H1 (cell line): ENCODE data around the gene TIGD1. TPM values are rescaled to one million over a fixed set of nuclear protein-coding genes. Genes with fewer than 3 reads are reported as not detected.

ENCODE experiments used
- CTCF ChIA-PET: fragments of 300-600 bp; sonication (Branson Sonifier 250); formaldehyde crosslinking; loops from one replicate; lab custom pipeline; 2021; ENCODE audit not compliant: partially characterized antibody; lab: Charles Lee
- POLR2A ChIA-PET: fragments of 300-600 bp; sonication (Branson Sonifier 250); formaldehyde crosslinking; loops from one replicate; lab custom pipeline; 2021; ENCODE audit warnings: inconsistent platforms; ENCODE audit not compliant: partially characterized antibody; lab: Charles Lee
- DNase-seq, 2 experiments: peaks; one replicate each; pipeline versions ENCODE4 v3.0.0 to v3.0.0-alpha.2; 2010 to 2022; ENCODE audit warnings: low spot score in 2 of 2, low read depth in 1 of 2, mixed read lengths in 1 of 2
- FAIRE-seq: peaks from 2 replicates; lab custom pipeline; 2011; peaks lifted over from hg19 to GRCh38; lab: Jason Lieb, UNC
- H2AFZ ChIP-seq: 2 replicates; pipeline ENCODE4 v1.8.1; 2012; ENCODE audit warnings: low read length, inconsistent platforms
- H2AK5ac ChIP-seq: 2 replicates; pipeline ENCODE4 v1.6.1; 2013; ENCODE audit warnings: low read depth, low read length
- H2BK120ac ChIP-seq: replicated peaks from 2 replicates; pipeline ENCODE3; 2013; ENCODE audit warnings: low read depth, low read length, inconsistent platforms
- H2BK12ac ChIP-seq: 2 replicates; pipeline ENCODE4 v1.6.1; 2013; ENCODE audit warnings: low read depth, low read length
- H2BK15ac ChIP-seq: 2 replicates; pipeline ENCODE4 v1.6.1; 2013; ENCODE audit warnings: low read length
- H2BK20ac ChIP-seq: 2 replicates; pipeline ENCODE4 v1.6.1; 2013; ENCODE audit warnings: low read length
- H2BK5ac ChIP-seq: 2 replicates; pipeline ENCODE4 v1.6.1; 2013; ENCODE audit warnings: low read depth, low read length
- H3K14ac ChIP-seq: 2 replicates; pipeline ENCODE4 v1.6.1; 2013; ENCODE audit warnings: inconsistent platforms; ENCODE audit not compliant: insufficient read length
- H3K18ac ChIP-seq: 2 replicates; pipeline ENCODE4 v1.6.1; 2013; ENCODE audit warnings: low read length; ENCODE audit errors: extremely low read depth
- H3K23ac ChIP-seq: 2 replicates; pipeline ENCODE4 v1.6.1; 2013; ENCODE audit warnings: inconsistent platforms; ENCODE audit not compliant: insufficient read length
- H3K23me2 ChIP-seq: 2 replicates; pipeline ENCODE4 v1.6.1; 2013; ENCODE audit warnings: low read depth, low read length
- H3K27ac ChIP-seq: 2 replicates; pipeline ENCODE4 v1.6.1; 2011; ENCODE audit warnings: low read depth, low read length, inconsistent platforms
- H3K27me3 ChIP-seq, 4 experiments: replicated peaks in 1 of 4; 1 replicate in 1 of 4; 2 replicates in 3 of 4; pipeline versions ENCODE4 v1.6.1 to v1.8.1; 2011 to 2013; ENCODE audit warnings: low read length in 3 of 4, mild to moderate bottlenecking in 3 of 4, inconsistent platforms in 2 of 4, mixed read lengths in 2 of 4, moderate library complexity in 1 of 4; ENCODE audit not compliant: control insufficient read depth in 3 of 4, insufficient read depth in 3 of 4; ENCODE audit errors: extremely low read depth in 1 of 4
- H3K36me3 ChIP-seq, 4 experiments: 2 replicates each; pipeline versions ENCODE4 v1.6.1 to v1.8.1; 2011 to 2013; ENCODE audit warnings: mild to moderate bottlenecking in 4 of 4, low read length in 3 of 4, moderate library complexity in 2 of 4, control low read depth in 1 of 4, inconsistent platforms in 1 of 4; ENCODE audit not compliant: insufficient read depth in 4 of 4, control insufficient read depth in 2 of 4
- H3K4ac ChIP-seq: replicated peaks from 2 replicates; pipeline ENCODE3; 2013; ENCODE audit warnings: low read length, low read depth, mixed read lengths, inconsistent platforms; ENCODE audit not compliant: insufficient read length
- H3K4me1 ChIP-seq, 4 experiments: replicated peaks in 1 of 4; 1 replicate in 1 of 4; 2 replicates in 3 of 4; pipeline versions ENCODE4 v1.6.1 to v1.8.1; 2011 to 2013; ENCODE audit warnings: low read length in 3 of 4, inconsistent platforms in 2 of 4, mixed read lengths in 1 of 4; ENCODE audit not compliant: insufficient read depth in 4 of 4, control insufficient read depth in 3 of 4
- H3K4me2 ChIP-seq, 2 experiments: 2 replicates each; pipeline versions ENCODE4 v1.6.1 to v1.8.1; 2011 to 2013; ENCODE audit warnings: low read depth in 2 of 2, low read length in 2 of 2, control low read depth in 1 of 2, inconsistent platforms in 1 of 2, mild to moderate bottlenecking in 1 of 2; ENCODE audit not compliant: insufficient read depth in 1 of 2
- H3K4me3 ChIP-seq, 4 experiments: fragments of 200-600, 300-600 bp in 1 of 4; sonication (generic), shearing (Covaris generic), sonication (Bioruptor Twin) in 1 of 4; 2 replicates each; pipeline versions ENCODE4 v1.5.1 to v1.8.1; 2011 to 2016; ENCODE audit warnings: low read length in 4 of 4, low read depth in 3 of 4, control low read depth in 2 of 4, inconsistent platforms in 2 of 4, mild to moderate bottlenecking in 2 of 4, mixed read lengths in 1 of 4, moderate library complexity in 1 of 4; ENCODE audit not compliant: insufficient read depth in 2 of 4; ENCODE audit errors: extremely low read depth in 1 of 4
- H3K56ac ChIP-seq: replicated peaks from 2 replicates; pipeline ENCODE3; 2013; ENCODE audit warnings: low read depth, mild to moderate bottlenecking, mixed read lengths, low read length, inconsistent platforms; ENCODE audit not compliant: insufficient read length
- H3K79me1 ChIP-seq: 2 replicates; pipeline ENCODE4 v1.6.1; 2013; ENCODE audit warnings: low read depth, low read length, control low read depth
- H3K79me2 ChIP-seq, 2 experiments: 2 replicates each; pipeline versions ENCODE4 v1.6.1 to v1.8.1; 2012 to 2013; ENCODE audit warnings: low read length in 2 of 2, mild to moderate bottlenecking in 2 of 2, inconsistent platforms in 1 of 2; ENCODE audit not compliant: insufficient read depth in 2 of 2, control insufficient read depth in 1 of 2
- H3K9ac ChIP-seq, 4 experiments: replicated peaks in 1 of 4; 1 replicate in 1 of 4; 2 replicates in 3 of 4; pipeline versions ENCODE4 v1.6.1 to v1.8.1; 2011 to 2013; ENCODE audit warnings: low read depth in 3 of 4, low read length in 3 of 4, control low read depth in 2 of 4, mild to moderate bottlenecking in 2 of 4, moderate library complexity in 2 of 4, inconsistent platforms in 1 of 4; ENCODE audit errors: extremely low read depth in 1 of 4
- H3K9me3 ChIP-seq, 2 experiments: 2 replicates each; pipeline versions ENCODE4 v1.6.1 to v1.8.1; 2012 to 2013; ENCODE audit warnings: mild to moderate bottlenecking in 2 of 2, moderate library complexity in 2 of 2, control low read depth in 1 of 2, inconsistent platforms in 1 of 2, low read depth in 1 of 2, low read length in 1 of 2, mixed read lengths in 1 of 2; ENCODE audit not compliant: insufficient read depth in 2 of 2
- H4K20me1 ChIP-seq, 2 experiments: replicated peaks in 1 of 2; 2 replicates each; pipeline versions ENCODE3 to v1.8.1; 2011 to 2013; ENCODE audit warnings: inconsistent platforms in 2 of 2, low read length in 2 of 2, mild to moderate bottlenecking in 1 of 2; ENCODE audit not compliant: insufficient read depth in 2 of 2, control insufficient read depth in 1 of 2
- H4K5ac ChIP-seq: 2 replicates; pipeline ENCODE4 v1.6.1; 2013; ENCODE audit warnings: low read length, low read depth, mixed read lengths, inconsistent platforms; ENCODE audit not compliant: insufficient read length
- H4K8ac ChIP-seq: 2 replicates; pipeline ENCODE4 v1.8.0; 2013; ENCODE audit warnings: mild to moderate bottlenecking, moderate library complexity, low read length, inconsistent platforms; ENCODE audit not compliant: insufficient read depth; ENCODE audit errors: extremely low read depth
- H4K91ac ChIP-seq: replicated peaks from 2 replicates; pipeline ENCODE3; 2013; ENCODE audit warnings: low read length, mixed read lengths, inconsistent platforms; ENCODE audit not compliant: insufficient read length
- CBX5 ChIP-seq: fragments of 300-800, 300-1000 bp; sonication (generic); IDR thresholded peaks from 2 replicates; pipeline ENCODE4 v1.7.1; 2016; ENCODE audit warnings: antibody characterized with exemption, low read length, low read depth
- CEBPB ChIP-seq: IDR thresholded peaks from 2 replicates; pipeline ENCODE4 v1.6.1; 2012; ENCODE audit warnings: low read depth, low read length
- GABPA ChIP-seq: IDR thresholded peaks from 2 replicates; pipeline ENCODE4 v1.6.1; 2011; ENCODE audit warnings: mild to moderate bottlenecking, low read length, moderate library complexity, borderline replicate concordance; ENCODE audit not compliant: insufficient read depth
- KDM4A ChIP-seq: IDR thresholded peaks from one replicate; pipeline ENCODE4 v1.7.1; 2012; ENCODE audit warnings: low read depth, mild to moderate bottlenecking, moderate library complexity, low read length, inconsistent platforms; ENCODE audit not compliant: severe bottlenecking
- RAD21 ChIP-seq, 2 experiments: IDR thresholded peaks in 1 of 2; conservative IDR thresholded peaks in 1 of 2; 2 replicates each; pipeline ENCODE4 v1.6.1; 2011; ENCODE audit warnings: low read depth in 2 of 2, low read length in 2 of 2, improper control_type of control experiment in 1 of 2, inconsistent platforms in 1 of 2, mild to moderate bottlenecking in 1 of 2, moderate library complexity in 1 of 2
- SP4 ChIP-seq: IDR thresholded peaks from 2 replicates; pipeline ENCODE4 v1.6.1; 2012; ENCODE audit warnings: low read length, inconsistent platforms
- WGBS, 2 experiments: shearing (Covaris generic) in 1 of 2; methylation state at CpG; one replicate each; pipeline versions ENCODE4 v1.1.6 to v1.1.7; 2013 to 2015; ENCODE audit warnings: low lambda C conversion rate in 2 of 2, mixed read lengths in 2 of 2, inconsistent platforms in 1 of 2, low coverage in 1 of 2, missing lambda C conversion rate in 1 of 2; ENCODE audit not compliant: insufficient replicate concordance in 2 of 2, insufficient coverage in 1 of 2, insufficient read length in 1 of 2; ENCODE audit errors: extremely low coverage in 1 of 2, missing lambda C conversion rate in 1 of 2; 5-methylcytosine and 5-hydroxymethylcytosine counted together
- polyA plus RNA-seq, 7 experiments: library from polyadenylated mRNA; depleted of rRNA in 3 of 7; stranded (reverse) in 5 of 7; unstranded in 2 of 7; fragments of >200 nt in 5 of 7; fragments of 200-250 nt in 2 of 7; gene quantifications; 1 replicate in 5 of 7; 2 replicates in 1 of 7; 4 replicates in 1 of 7; pipeline versions ENCODE4 v1.2.1 to v1.2.3, GENCODE V29; 2011 to 2013; ENCODE audit warnings: missing spikeins in 2 of 7, mixed read lengths in 2 of 7
- total RNA-seq: library from RNA; stranded (reverse); fragmentation: NEBNext Ultra II Directional; extraction: Animal tissue kit (Norgen Biotek cat#: 25700); gene quantifications from 2 replicates; pipeline ENCODE4 v1.2.1, GENCODE V29; 2021
- TF ChIP-seq, protein P1 (sequence below), 3 experiments: IDR thresholded peaks; 1 replicate in 2 of 3; 2 replicates in 1 of 3; pipeline versions ENCODE4 v1.5.1 to v1.6.1; 2011; ENCODE audit warnings: low read length in 3 of 3, mild to moderate bottlenecking in 3 of 3, inconsistent platforms in 2 of 3, low read depth in 1 of 3, moderate library complexity in 1 of 3; ENCODE audit not compliant: insufficient read depth in 1 of 3; ENCODE audit errors: control extremely low read depth in 1 of 3

The TIGD1 gene
- total and polyA plus RNA-seq, 2 of the 8 experiments (the other 6 are each of a cell fraction or from before 2014, with no cell fraction given), result 4.7 to 8.3 TPM

DNA sequence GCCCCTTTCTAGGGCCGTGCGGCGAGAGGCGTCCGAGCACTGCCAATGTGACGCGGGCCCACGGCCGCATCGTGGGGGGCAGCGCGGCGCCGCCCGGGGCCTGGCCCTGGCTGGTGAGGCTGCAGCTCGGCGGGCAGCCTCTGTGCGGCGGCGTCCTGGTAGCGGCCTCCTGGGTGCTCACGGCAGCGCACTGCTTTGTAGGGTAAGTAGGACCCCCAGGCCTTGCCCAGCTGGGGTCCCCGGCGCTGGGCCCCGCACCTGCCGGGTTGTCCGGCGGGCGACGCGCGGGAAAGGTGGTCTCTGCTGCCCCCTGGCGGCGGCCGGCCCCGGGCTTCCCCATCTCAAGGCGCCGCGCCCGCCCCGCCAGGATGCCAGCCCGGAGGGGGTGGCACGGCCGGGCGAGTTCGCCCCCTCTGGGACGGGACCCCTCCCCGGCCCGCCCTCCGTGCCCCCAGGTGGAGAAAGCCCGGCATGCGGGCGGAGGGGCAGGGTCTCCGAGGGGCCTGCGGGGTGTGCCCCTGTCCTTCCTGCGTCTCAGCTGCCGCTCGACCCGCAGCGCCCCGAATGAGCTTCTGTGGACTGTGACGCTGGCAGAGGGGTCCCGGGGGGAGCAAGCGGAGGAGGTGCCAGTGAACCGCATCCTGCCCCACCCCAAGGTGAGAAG lies 28.3 kb downstream of the TIGD1 start:
- Histone ChIP-seq H3K9ac (no peak overlapping the region), H3K4me2 (peak overlapping the region; percentile 23 to 83), H3K27me3 (peaks cover 19 to 43% (median 37%) of the 10 kb centered on the region in 4 experiments), H4K5ac (no peak overlapping the region), H2BK5ac (no peak overlapping the region), H3K4me3 (peak overlapping the region in 3 of 4 experiments; percentile 23 to 55 (median 32); a peak in 6 of 8 replicates), H4K91ac (no peak overlapping the region), H3K36me3 (no peaks in the 10 kb centered on the region), H3K79me1 (no peaks in the 10 kb centered on the region), H2BK15ac (peak overlapping the region; percentile 72; the same call in 1 of the 2 replicates), H3K4ac (peak overlapping the region; percentile 69), H2BK12ac (0 out of 2 replicates have a peak overlapping the region, but pooled peaks have one; percentile 87), H3K56ac (no peak overlapping the region), H4K8ac (peak overlapping the region; percentile 35; the same call in 1 of the 2 replicates), H3K9me3 (no peaks in the 10 kb centered on the region), H3K23me2 (peaks cover 10% of the 10 kb centered on the region; the same call in 1 of the 2 replicates), H2BK120ac (no peak overlapping the region), H4K20me1 (peaks cover 3 to 4% of the 10 kb centered on the region in 2 experiments), H2AK5ac (no peak overlapping the region), H3K23ac (no peak overlapping the region), H3K79me2 (no peaks in the 10 kb centered on the region), H2BK20ac (no peak overlapping the region), H3K27ac (no peak overlapping the region), H3K14ac (no peak overlapping the region), H3K4me1 (peaks cover 0 to 22% (median 9%) of the 10 kb centered on the region in 4 experiments; a peak in 6 of 7 replicates), H3K18ac (no peak overlapping the region), H2AFZ (no peak overlapping the region; the same call in 1 of the 2 replicates)
- TF ChIP-seq, protein P1, sequence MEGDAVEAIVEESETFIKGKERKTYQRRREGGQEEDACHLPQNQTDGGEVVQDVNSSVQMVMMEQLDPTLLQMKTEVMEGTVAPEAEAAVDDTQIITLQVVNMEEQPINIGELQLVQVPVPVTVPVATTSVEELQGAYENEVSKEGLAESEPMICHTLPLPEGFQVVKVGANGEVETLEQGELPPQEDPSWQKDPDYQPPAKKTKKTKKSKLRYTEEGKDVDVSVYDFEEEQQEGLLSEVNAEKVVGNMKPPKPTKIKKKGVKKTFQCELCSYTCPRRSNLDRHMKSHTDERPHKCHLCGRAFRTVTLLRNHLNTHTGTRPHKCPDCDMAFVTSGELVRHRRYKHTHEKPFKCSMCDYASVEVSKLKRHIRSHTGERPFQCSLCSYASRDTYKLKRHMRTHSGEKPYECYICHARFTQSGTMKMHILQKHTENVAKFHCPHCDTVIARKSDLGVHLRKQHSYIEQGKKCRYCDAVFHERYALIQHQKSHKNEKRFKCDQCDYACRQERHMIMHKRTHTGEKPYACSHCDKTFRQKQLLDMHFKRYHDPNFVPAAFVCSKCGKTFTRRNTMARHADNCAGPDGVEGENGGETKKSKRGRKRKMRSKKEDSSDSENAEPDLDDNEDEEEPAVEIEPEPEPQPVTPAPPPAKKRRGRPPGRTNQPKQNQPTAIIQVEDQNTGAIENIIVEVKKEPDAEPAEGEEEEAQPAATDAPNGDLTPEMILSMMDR (IDR thresholded peaks at IDR 0.05; ENCODE audit: control extremely low read depth in 1 of 3, insufficient read depth in 1 of 3, low read depth in 1 of 3, low read length in 3 of 3), result peak in 2 of 3 experiments; percentile 56 to 88; a peak in 3 of 4 replicates
- TF ChIP-seq SP4, result no peak
- peak; percentile 79 to 90 for TF ChIP-seq RAD21 (IDR thresholded peaks at IDR 0.05 in 1 of 2, conservative IDR thresholded peaks at IDR 0.05 in 1 of 2; ENCODE audit: low read depth in 2 of 2, low read length in 2 of 2)
- no peak for TF ChIP-seq CBX5
- peak; percentile 21; the same call in 1 of the 2 replicates for TF ChIP-seq GABPA
- TF ChIP-seq KDM4A, result peak; percentile 66
- TF ChIP-seq CEBPB, result no peak
- ChIA-PET POLR2A (interaction anchor here (1.0 to 1.5 kb wide), 4 partner anchors 32 to 72 kb away, joined by 3 to 4 read pairs (median 4); no protein-coding TSS in a partner anchor), CTCF (interaction anchor here (0.6 to 10.6 kb wide), 42 partner anchors 14 to 929 kb away, joined by 3 to 176 read pairs (median 5); partner anchors contain the start of genes ALPI and CHRNG)
- DNase-seq, result peak in 1 of 2 experiments; percentile 94
- FAIRE-seq, result no peak
- 32% methylated on average over 33 of the region's 66 CpGs; no CpG with 5 or more reads in 1 of the 2 experiments for WGBS, 2 experiments
